GM18951 (cell line): ENCODE results near the gene SDK2.

ENCODE experiments used
- POLR2A ChIP-seq: IDR thresholded peaks from 4 replicates; pipeline ENCODE4 v1.6.1; 2011; ENCODE audit warnings: mild to moderate bottlenecking; ENCODE audit not compliant: insufficient read length, insufficient read depth; ENCODE audit errors: extremely low read depth
- in situ Hi-C: fragments of 300-500 bp; cut with MboI; formaldehyde crosslinking; loops from one replicate; pipeline ENCODE4 v1.12.0; 2022; ENCODE audit warnings: low sequenced_read_pairs, mixed read lengths, inconsistent platforms; ENCODE audit not compliant: unreplicated experiment

The SDK2 gene

GRCh38 chr17:73363442-73364154, 280.6 kb downstream of the SDK2 start:
- TF ChIP-seq POLR2A = no peak
- in situ Hi-C loops = loop anchor here (10.0 to 25.0 kb wide), 2 partner anchors 629 to 801 kb away; no protein-coding TSS in a partner anchor

- in situ Hi-C loops = loop anchor here (10.0 to 25.0 kb wide), 2 partner anchors 628 to 800 kb away; no protein-coding TSS in a partner anchor
- no peak for TF ChIP-seq POLR2A
Observed at GRCh38 chr17:73362697-73363096, 281.5 kb downstream of the SDK2 start.

- no peak for TF ChIP-seq POLR2A
- in situ Hi-C loops = loop anchor here (10.0 to 25.0 kb wide), 2 partner anchors 626 to 799 kb away; no protein-coding TSS in a partner anchor
Observed at GRCh38 chr17:73360961-73361761, 283.1 kb downstream of the SDK2 start.

GRCh38 chr17:73359987-73360410, 284.2 kb downstream of the SDK2 start:
- no peak for TF ChIP-seq POLR2A
- in situ Hi-C loops = loop anchor here (10.0 to 25.0 kb wide), 2 partner anchors 625 to 798 kb away; no protein-coding TSS in a partner anchor

- no peak for TF ChIP-seq POLR2A
- in situ Hi-C loops = loop anchor here (25.0 kb wide), 1 partner anchor 797 kb away; no protein-coding TSS in a partner anchor
Observed at GRCh38 chr17:73359352-73359751, 284.9 kb downstream of the SDK2 start.

- TF ChIP-seq POLR2A = no peak
- in situ Hi-C loops = loop anchor here (25.0 kb wide), 1 partner anchor 796 kb away; no protein-coding TSS in a partner anchor
Observed at GRCh38 chr17:73358668-73359067, 285.6 kb downstream of the SDK2 start.

GRCh38 chr17:73357981-73358380, 286.3 kb downstream of the SDK2 start:
- no peak for TF ChIP-seq POLR2A

GRCh38 chr17:73357318-73357717, 286.9 kb downstream of the SDK2 start:
- in situ Hi-C loops = loop anchor here (25.0 kb wide), 1 partner anchor 795 kb away; no protein-coding TSS in a partner anchor
- no peak for TF ChIP-seq POLR2A

More at GRCh38 chr17:73357981-73358380, 286.3 kb downstream of the SDK2 start:
- in situ Hi-C loops = loop anchor here (25.0 kb wide), 1 partner anchor 796 kb away; no protein-coding TSS in a partner anchor

- in situ Hi-C loops = loop anchor here (25.0 kb wide), 1 partner anchor 794 kb away; no protein-coding TSS in a partner anchor
- no peak for TF ChIP-seq POLR2A
Observed at GRCh38 chr17:73356561-73357170, 287.6 kb downstream of the SDK2 start.

- in situ Hi-C loops = loop anchor here (25.0 kb wide), 1 partner anchor 792 kb away; no protein-coding TSS in a partner anchor
- no peak for TF ChIP-seq POLR2A
Observed at GRCh38 chr17:73354423-73355284, 289.6 kb downstream of the SDK2 start.

GRCh38 chr17:73352261-73352660, 292.0 kb downstream of the SDK2 start:
- in situ Hi-C loops = loop anchor here (25.0 kb wide), 1 partner anchor 790 kb away; no protein-coding TSS in a partner anchor
- TF ChIP-seq POLR2A = no peak

GRCh38 chr17:73351764-73352163, 292.5 kb downstream of the SDK2 start:
- in situ Hi-C loops = loop anchor here (25.0 kb wide), 1 partner anchor 789 kb away; no protein-coding TSS in a partner anchor
- TF ChIP-seq POLR2A = no peak
